ENCODE measurements around the gene ABCC11. TPM values are rescaled to one million over a fixed set of nuclear protein-coding genes. Genes with fewer than 3 reads are reported as not detected.

The ABCC11 gene
- total and polyA plus RNA-seq, 2 experiments from 2014 or later, result 0.10 TPM; not detected in 1

DNA sequence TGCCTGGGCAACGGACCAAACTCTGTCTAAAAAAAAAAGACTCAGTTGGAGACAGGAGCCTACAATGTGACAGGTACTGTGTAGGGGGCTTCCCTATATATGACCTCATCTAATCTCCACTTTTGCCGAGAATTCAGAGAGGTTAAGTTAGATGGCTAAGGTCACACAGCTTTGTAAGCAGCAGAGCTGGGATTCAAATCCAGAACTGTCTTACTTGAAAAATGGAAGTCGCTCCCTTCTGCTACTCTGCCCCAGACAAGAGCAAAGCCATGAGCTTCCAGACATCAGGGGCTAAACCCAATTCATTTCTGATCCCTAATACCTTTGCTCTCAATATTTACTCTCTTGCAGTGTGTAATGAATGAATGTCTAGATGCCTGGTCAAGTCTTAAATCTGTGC lies 50.0 kb downstream of the ABCC11 start:
- Histone ChIP-seq H3F3A (replicated peaks; ENCODE audit: low read depth) (no peaks in the 10 kb centered on the region), H3K4me1 (ENCODE audit: insufficient read depth) (no peaks in the 10 kb centered on the region), H4K20me1 (replicated peaks; ENCODE audit: insufficient read depth) (no peaks in the 10 kb centered on the region), H3K4me3 (no peak overlapping the region), H3K27me3 (ENCODE audit: insufficient read depth) (no peaks in the 10 kb centered on the region), H3K27ac (ENCODE audit: low read depth) (no peak overlapping the region), H3K36me3 (ENCODE audit: insufficient read depth) (no peaks in the 10 kb centered on the region), H3K79me2 (replicated peaks; ENCODE audit: insufficient read depth) (no peaks in the 10 kb centered on the region), H3K4me2 (no peak overlapping the region), H2AFZ (no peak overlapping the region), H3K9me2 (ENCODE audit: insufficient read depth) (0 out of 2 replicates have a peak, but pooled peaks cover 3% of the 10 kb centered on the region)
- Mint-ChIP-seq H3K27me3 (ENCODE audit: insufficient read depth, low read depth, poor library complexity) (peaks cover 3% of the 10 kb centered on the region), H3K4me3 (no peak overlapping the region), H3K36me3 (ENCODE audit: low read depth) (no peaks in the 10 kb centered on the region), H3K4me1 (no peaks in the 10 kb centered on the region), H3K9me3 (no peaks in the 10 kb centered on the region), H3K27ac (no peak overlapping the region)
- no peak for ATAC-seq
- DNase-seq (ENCODE audit: low spot score), result no peak
- TF ChIP-seq EZH2 (IDR thresholded peaks at IDR 0.05; ENCODE audit: low read depth, unreplicated experiment) (no peak), ZNF331 (CRISPR knock-in tag; IDR thresholded peaks at IDR 0.05; ENCODE audit: low read depth) (no peak), REST (IDR thresholded peaks at IDR 0.05; ENCODE audit: unreplicated experiment) (no peak), POLR2AphosphoS5 (IDR thresholded peaks at IDR 0.05; ENCODE audit: low read depth) (no peak), ETS1 (IDR thresholded peaks at IDR 0.05) (no peak), NANOG (IDR thresholded peaks at IDR 0.05; ENCODE audit: borderline replicate concordance) (no peak), STAT1 (IDR thresholded peaks at IDR 0.05; ENCODE audit: unreplicated experiment) (no peak), EZH2phosphoT487 (IDR thresholded peaks at IDR 0.05; ENCODE audit: unreplicated experiment) (no peak)

DNA sequence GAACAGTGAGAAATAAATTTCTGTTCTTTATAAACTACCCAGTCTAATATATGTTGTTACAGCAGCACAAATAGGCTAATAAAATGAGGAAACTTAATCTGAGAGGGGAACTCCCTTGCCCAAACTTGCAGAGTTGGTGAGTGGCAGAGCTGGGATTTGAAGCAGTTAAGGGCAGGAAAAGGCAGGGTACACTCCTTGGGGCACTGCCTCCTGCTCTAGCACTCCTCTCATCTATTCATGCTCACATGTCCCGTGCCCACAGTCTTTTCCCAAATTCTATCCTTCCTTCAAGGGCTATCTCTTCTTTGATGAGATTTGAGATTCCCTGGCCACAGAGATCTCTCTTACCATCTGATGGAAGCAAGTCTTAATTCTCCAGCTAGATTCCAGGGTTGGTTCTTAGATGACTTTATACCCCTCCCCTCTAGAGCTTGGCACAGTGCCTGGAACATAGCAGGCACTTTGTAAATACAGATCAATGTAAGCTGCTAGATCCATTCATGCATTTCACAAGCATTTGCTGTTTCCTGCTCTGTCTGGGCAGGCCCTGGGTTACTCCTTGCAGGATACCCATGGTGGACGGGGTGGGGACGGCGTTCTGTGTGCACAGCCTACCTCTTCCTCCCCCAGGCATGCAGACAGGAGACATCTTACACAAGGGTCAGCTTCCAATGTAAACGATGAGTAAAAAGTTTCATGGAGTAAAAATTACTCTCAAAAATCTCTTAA lies 52.3 kb downstream of the ABCC11 start:
- no peak overlapping the region for H2AFZ ChIP-seq
- H3K27ac ChIP-seq (ENCODE audit: low read depth), result no peak overlapping the region
- H3K27me3 ChIP-seq (ENCODE audit: insufficient read depth), result no peaks in the 10 kb centered on the region
- H3K9me2 ChIP-seq (ENCODE audit: insufficient read depth), result peaks cover 3% of the 10 kb centered on the region; the same call in 1 of the 2 replicates
- no peak for ATAC-seq
- H3K4me2 ChIP-seq, result no peak overlapping the region
- H3K36me3 Mint-ChIP-seq (ENCODE audit: low read depth), result no peaks in the 10 kb centered on the region
- H3F3A ChIP-seq (replicated peaks; ENCODE audit: low read depth), result no peaks in the 10 kb centered on the region
- H3K4me3 ChIP-seq, result no peak overlapping the region
- H3K36me3 ChIP-seq (ENCODE audit: insufficient read depth), result no peaks in the 10 kb centered on the region
- H3K9me3 Mint-ChIP-seq, result no peaks in the 10 kb centered on the region
- no peaks in the 10 kb centered on the region for H3K27me3 Mint-ChIP-seq (ENCODE audit: insufficient read depth, low read depth, poor library complexity)
- no peaks in the 10 kb centered on the region for H3K79me2 ChIP-seq (replicated peaks; ENCODE audit: insufficient read depth)
- no peak for DNase-seq (ENCODE audit: low spot score)
- no peaks in the 10 kb centered on the region for H4K20me1 ChIP-seq (replicated peaks; ENCODE audit: insufficient read depth)
- H3K4me1 Mint-ChIP-seq, result no peaks in the 10 kb centered on the region
- no peak overlapping the region for H3K4me3 Mint-ChIP-seq
- no peak overlapping the region for H3K27ac Mint-ChIP-seq
- H3K4me1 ChIP-seq (ENCODE audit: insufficient read depth), result no peaks in the 10 kb centered on the region
- TF ChIP-seq ETS1 (IDR thresholded peaks at IDR 0.05) (no peak), EZH2 (IDR thresholded peaks at IDR 0.05; ENCODE audit: low read depth, unreplicated experiment) (no peak), STAT1 (IDR thresholded peaks at IDR 0.05; ENCODE audit: unreplicated experiment) (no peak), REST (IDR thresholded peaks at IDR 0.05; ENCODE audit: unreplicated experiment) (no peak), NANOG (IDR thresholded peaks at IDR 0.05; ENCODE audit: borderline replicate concordance) (no peak)
